HCT116 (cell line): ENCODE data around the gene NRAP. TPM values are rescaled to one million over a fixed set of nuclear protein-coding genes. Genes with fewer than 3 reads are reported as not detected.

Source experiments
- ATAC-seq: fragments of 200-7000 bp; cut with Tn5 transposase; 2 replicates; pipeline ENCODE4 v1.9.1; 2020; ENCODE audit warnings: mild to moderate bottlenecking, moderate library complexity
- BruUV-seq: library from RNA; stranded (reverse); fragments of 400-500 nt; replicated peaks from 2 replicates; lab custom pipeline; 2021; lab: Mats Ljungman, UMichigan
- CTCF ChIA-PET: fragments of 300-600 bp; sonication (Branson Sonifier 250); formaldehyde crosslinking; loops from one replicate; lab custom pipeline; 2021; ENCODE audit warnings: antibody characterized with exemption; lab: Charles Lee
- POLR2A ChIA-PET: fragments of 300-600, 350-600 bp; sonication (Branson Sonifier 250); formaldehyde crosslinking; loops from one replicate; lab custom pipeline; 2021; ENCODE audit warnings: antibody characterized with exemption; lab: Charles Lee
- RAD21 ChIA-PET, 2 experiments: fragments of 300-600 bp; sonication (Branson Sonifier 250); formaldehyde crosslinking; loops; one replicate each; lab custom pipeline; 2023; ENCODE audit warnings: low total read pairs in 2 of 2; ENCODE audit not compliant: uncharacterized antibody in 2 of 2, unreplicated experiment in 2 of 2, low non-redundant PET in 1 of 2; lab: Charles Lee
- DNase-seq: peaks from one replicate; pipeline ENCODE4 v3.0.0-alpha.2; 2010; ENCODE audit warnings: low read depth, low spot score
- H2AFZ ChIP-seq: fragments of 200-600 bp; shearing (Covaris generic), sonication (generic); 2 replicates; pipeline ENCODE4 v1.6.1; 2017; ENCODE audit warnings: low read depth, mixed run types, mixed read lengths, antibody characterized with exemption, low read length; ENCODE audit not compliant: poor library complexity, severe bottlenecking
- H3K27ac ChIP-seq: 2 replicates; pipeline ENCODE4 v1.5.1; 2012; ENCODE audit warnings: low read depth, low read length
- H3K27me3 ChIP-seq: fragments of 200-600 bp; sonication (generic); 2 replicates; pipeline ENCODE4 v1.6.1; 2016; ENCODE audit warnings: mixed run types, low read length, mixed read lengths; ENCODE audit not compliant: insufficient read depth
- H3K36me3 ChIP-seq, 2 experiments: fragments of 200-500 bp in 1 of 2; fragments of 200-600 bp in 1 of 2; sonication (Bioruptor generic) in 1 of 2; sonication (generic) in 1 of 2; 2 replicates each; pipeline versions ENCODE4 v1.5.1 to v1.6.1; 2014 to 2016; ENCODE audit warnings: low read length in 2 of 2, inconsistent platforms in 1 of 2, mixed read lengths in 1 of 2, mixed run types in 1 of 2; ENCODE audit not compliant: insufficient read depth in 2 of 2, control insufficient read depth in 1 of 2
- H3K4me1 ChIP-seq, 2 experiments: fragments of 200-600 bp in 1 of 2; sonication (generic) in 1 of 2; 2 replicates each; pipeline versions ENCODE4 v1.5.1 to v1.6.1; 2012 to 2017; ENCODE audit warnings: low read length in 2 of 2, inconsistent platforms in 1 of 2, mild to moderate bottlenecking in 1 of 2, mixed read lengths in 1 of 2, mixed run types in 1 of 2, moderate library complexity in 1 of 2; ENCODE audit not compliant: insufficient read depth in 2 of 2, control insufficient read depth in 1 of 2
- H3K4me2 ChIP-seq: fragments of 200-600 bp; sonication (generic); 2 replicates; pipeline ENCODE4 v1.6.1; 2017; ENCODE audit warnings: mixed run types, low read length, mixed read lengths
- H3K4me3 ChIP-seq, 2 experiments: fragments of 200-600 bp in 1 of 2; sonication (generic) in 1 of 2; replicated peaks in 1 of 2; 2 replicates each; pipeline ENCODE4 v1.5.1; 2011 to 2016; ENCODE audit warnings: low read length in 2 of 2, control low read depth in 1 of 2, low read depth in 1 of 2, mild to moderate bottlenecking in 1 of 2, mixed read lengths in 1 of 2, mixed run types in 1 of 2
- H3K79me2 ChIP-seq: fragments of 200-600 bp; sonication (generic); 2 replicates; pipeline ENCODE4 v1.6.1; 2017; ENCODE audit warnings: mild to moderate bottlenecking, mixed run types, low read length, moderate library complexity, mixed read lengths; ENCODE audit not compliant: insufficient read depth
- H3K9ac ChIP-seq: fragments of 200-600 bp; sonication (generic); 2 replicates; pipeline ENCODE4 v1.6.1; 2016; ENCODE audit warnings: low read length, mixed read lengths
- H3K9me2 ChIP-seq: fragments of 200-600 bp; sonication (generic), shearing (Covaris generic); 2 replicates; pipeline ENCODE4 v1.6.1; 2017; ENCODE audit warnings: mixed run types, mild to moderate bottlenecking, moderate library complexity; ENCODE audit not compliant: insufficient read depth
- H3K9me3 ChIP-seq, 2 experiments: fragments of 200-500 bp in 1 of 2; fragments of 200-600 bp in 1 of 2; sonication (Bioruptor generic) in 1 of 2; sonication (generic) in 1 of 2; 2 replicates each; pipeline ENCODE4 v1.6.1; 2014 to 2017; ENCODE audit warnings: low read length in 2 of 2, mixed read lengths in 2 of 2, inconsistent platforms in 1 of 2, low read depth in 1 of 2, mild to moderate bottlenecking in 1 of 2, mixed run types in 1 of 2, moderate library complexity in 1 of 2; ENCODE audit not compliant: control insufficient read depth in 1 of 2, insufficient read depth in 1 of 2
- H4K20me1 ChIP-seq: fragments of 200-600 bp; sonication (generic), shearing (Covaris generic); 2 replicates; pipeline ENCODE4 v1.6.1; 2017; ENCODE audit warnings: mixed run types, mild to moderate bottlenecking, moderate library complexity; ENCODE audit not compliant: insufficient read depth
- CBX3 ChIP-seq: IDR thresholded peaks from 2 replicates; pipeline ENCODE4 v1.6.1; 2012; ENCODE audit warnings: low read depth
- CTCF ChIP-seq, 3 experiments: fragments of 200-600 bp in 1 of 3; sonication (generic) in 1 of 3; IDR thresholded peaks in 2 of 3; conservative IDR thresholded peaks in 1 of 3; 2 replicates each; pipeline ENCODE4 v1.5.1; 2012 to 2017; ENCODE audit warnings: low read depth in 2 of 3, low read length in 2 of 3, antibody characterized with exemption in 1 of 3, borderline replicate concordance in 1 of 3, control low read depth in 1 of 3, mild to moderate bottlenecking in 1 of 3, mixed read lengths in 1 of 3, mixed run types in 1 of 3, moderate library complexity in 1 of 3; ENCODE audit not compliant: insufficient read depth in 1 of 3
- EGR1 ChIP-seq: IDR thresholded peaks from 2 replicates; pipeline ENCODE4 v1.6.1; 2012; ENCODE audit warnings: low read depth
- EZH2 ChIP-seq: fragments of 200-600 bp; sonication (generic); IDR thresholded peaks from 2 replicates; pipeline ENCODE4 v1.6.1; 2017; ENCODE audit warnings: antibody characterized with exemption, mixed run types
- EZH2phosphoT487 ChIP-seq: fragments of 200-600 bp; IDR thresholded peaks from 2 replicates; pipeline ENCODE4 v1.6.1; 2018; ENCODE audit warnings: antibody characterized with exemption, borderline replicate concordance
- FOSL1 ChIP-seq: IDR thresholded peaks from 2 replicates; pipeline ENCODE4 v1.6.1; 2012; ENCODE audit warnings: low read depth
- JUND ChIP-seq: IDR thresholded peaks from 2 replicates; pipeline ENCODE4 v1.6.1; 2012
- POLR2A ChIP-seq: IDR thresholded peaks from 2 replicates; pipeline ENCODE4 v1.7.0; 2011; ENCODE audit warnings: borderline replicate concordance; ENCODE audit not compliant: insufficient read depth, insufficient read length; ENCODE audit errors: extremely low read depth
- POLR2AphosphoS5 ChIP-seq: IDR thresholded peaks from 2 replicates; pipeline ENCODE4 v1.6.1; 2011; ENCODE audit warnings: mild to moderate bottlenecking, low read depth, low read length, moderate library complexity
- RAD21 ChIP-seq: IDR thresholded peaks from 2 replicates; pipeline ENCODE4 v1.6.1; 2012; ENCODE audit warnings: low read depth, mild to moderate bottlenecking
- SRF ChIP-seq: IDR thresholded peaks from 2 replicates; pipeline ENCODE4 v1.6.1; 2012; ENCODE audit warnings: low read depth
- TCF7L2 ChIP-seq: IDR thresholded peaks from 2 replicates; pipeline ENCODE4 v1.7.0; 2011; ENCODE audit warnings: borderline replicate concordance, inconsistent platforms; ENCODE audit not compliant: insufficient read depth, insufficient read length; ENCODE audit errors: extremely low read depth
- ZFX ChIP-seq: fragments of 450-650 bp; IDR thresholded peaks from 2 replicates; pipeline ENCODE4 v1.6.1; 2017
- ZNF274 ChIP-seq: fragments of 200-500 bp; sonication (Bioruptor generic); IDR thresholded peaks from 2 replicates; pipeline ENCODE4 v1.6.1; 2014; ENCODE audit warnings: mild to moderate bottlenecking, low read depth, low read length, inconsistent platforms
- intact Hi-C: fragments of 100-400 bp; cut with micrococcal nuclease; formaldehyde crosslinking; loops from 2 replicates; pipeline ENCODE4 v1.10.0; 2022
- total RNA-seq: library from RNA; stranded (reverse); gene quantifications from one replicate; pipeline ENCODE4 v1.2.1, GENCODE V29; 2021; ENCODE audit not compliant: unreplicated experiment
- TF ChIP-seq, protein P1 (sequence below): IDR thresholded peaks from 2 replicates; pipeline ENCODE4 v1.6.1; 2012
- TF ChIP-seq, protein P2 (sequence below): IDR thresholded peaks from 2 replicates; pipeline ENCODE4 v1.6.1; 2012

The NRAP gene
- total RNA-seq, 1 experiment from 2014 or later: not detected

DNA sequence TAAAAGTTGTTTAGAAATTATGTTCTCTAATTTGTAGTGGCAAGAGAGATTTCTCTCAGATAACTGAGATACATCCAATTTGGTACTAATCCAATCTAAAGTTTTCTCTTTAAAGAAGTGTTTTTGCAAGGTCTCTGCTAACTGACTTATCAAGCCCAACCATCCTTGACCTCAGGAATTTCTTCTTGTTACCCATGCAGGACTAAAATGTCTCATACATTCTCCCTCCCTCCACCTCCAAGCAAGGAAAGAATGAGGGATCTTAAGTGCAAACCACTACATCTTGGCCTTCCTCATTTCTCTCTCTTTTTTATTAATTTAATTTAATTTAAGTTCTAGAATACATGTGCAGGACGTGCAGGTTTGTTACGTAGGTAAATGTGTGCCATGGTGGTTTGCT, 12.8 kb downstream of the NRAP start (continued):
- TF ChIP-seq ZNF274: no peak
- TF ChIP-seq CBX3: no peak
- no peak for TF ChIP-seq SRF
- no peak for TF ChIP-seq EGR1
- TF ChIP-seq, all 23 proteins: peak for 0

- H3K4me1 ChIP-seq: 0 out of 4 replicates have a peak, but pooled peaks cover 0 to 4% of the 10 kb centered on the region in 2 experiments
- no peak for ATAC-seq
Observed at GRCh38 chr10:113650172-113650571, 13.7 kb downstream of the NRAP start.

More at GRCh38 chr10:113650172-113650571, 13.7 kb downstream of the NRAP start:
- H3K27ac ChIP-seq: no peak overlapping the region
- 0 out of 2 replicates have a peak, but pooled peaks cover 5% of the 10 kb centered on the region for H3K27me3 ChIP-seq
- no TSS peak for BruUV-seq
- ChIA-PET RAD21 (no interaction called here), CTCF (no interaction called here), POLR2A (no interaction called here)
- no peaks in the 10 kb centered on the region for H3K9me3 ChIP-seq
- H3K9me2 ChIP-seq: no peaks in the 10 kb centered on the region
- DNase-seq: no peak
- no peaks in the 10 kb centered on the region for H3K79me2 ChIP-seq
- H3K36me3 ChIP-seq: no peaks in the 10 kb centered on the region
- no peak overlapping the region for H3K4me3 ChIP-seq
- no peaks in the 10 kb centered on the region for H4K20me1 ChIP-seq
- intact Hi-C loops: no loop called here
- H3K9ac ChIP-seq: no peak overlapping the region
- no peak overlapping the region for H2AFZ ChIP-seq
- TF ChIP-seq EZH2phosphoT487 (no peak), FOSL1 (no peak), TCF7L2 (no peak), EZH2 (no peak), POLR2A (no peak), JUND (no peak), SRF (no peak), POLR2AphosphoS5 (no peak), CTCF (IDR thresholded peaks at IDR 0.05 in 2 of 3, conservative IDR thresholded peaks at IDR 0.05 in 1 of 3; ENCODE audit: borderline replicate concordance in 1 of 3, insufficient read depth in 1 of 3, low read depth in 2 of 3, low read length in 2 of 3) (no peak), CBX3 (no peak), RAD21 (no peak), ZFX (no peak), EGR1 (no peak)
- TF ChIP-seq, protein P1, sequence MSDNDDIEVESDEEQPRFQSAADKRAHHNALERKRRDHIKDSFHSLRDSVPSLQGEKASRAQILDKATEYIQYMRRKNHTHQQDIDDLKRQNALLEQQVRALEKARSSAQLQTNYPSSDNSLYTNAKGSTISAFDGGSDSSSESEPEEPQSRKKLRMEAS: no peak
- TF ChIP-seq, protein P2, sequence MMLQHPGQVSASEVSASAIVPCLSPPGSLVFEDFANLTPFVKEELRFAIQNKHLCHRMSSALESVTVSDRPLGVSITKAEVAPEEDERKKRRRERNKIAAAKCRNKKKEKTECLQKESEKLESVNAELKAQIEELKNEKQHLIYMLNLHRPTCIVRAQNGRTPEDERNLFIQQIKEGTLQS: no peak
- no peak overlapping the region for H3K4me2 ChIP-seq
